ENCODE results near the gene CLASRP.
"Not testable (repeated sequence)": the region's sequence is repeated elsewhere in the genome, so short reads cannot be mapped to it uniquely, and the experiment has no call there.

DNA sequence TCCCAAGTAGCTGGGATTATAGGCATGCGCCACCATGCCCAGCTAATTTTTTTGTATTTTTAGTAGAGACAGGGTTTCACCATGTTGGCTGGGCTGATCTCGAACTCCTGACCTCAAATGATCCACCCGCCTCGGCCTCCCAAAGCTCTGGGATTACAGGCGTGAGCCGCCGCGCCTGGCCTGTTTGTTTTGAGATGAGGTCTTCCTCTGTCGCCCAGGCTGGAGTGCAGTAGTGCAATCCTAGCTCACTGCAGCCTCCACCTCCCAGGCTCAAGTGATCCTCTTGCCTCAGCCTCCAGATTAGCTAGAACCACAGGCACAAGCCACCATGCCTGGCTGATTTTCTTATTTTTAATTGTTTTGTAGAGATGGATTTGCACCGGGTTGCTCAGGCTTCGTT, 67.5 kb downstream of the CLASRP start:
- not testable (repeated sequence) for TF ChIP-seq CTCF (IDR thresholded peaks at IDR 0.05; ENCODE audit: low read depth, low read length); EZH2phosphoT487 (IDR thresholded peaks at IDR 0.05; ENCODE audit: low read depth)
